C4-2B (cell line): Measurements from ENCODE around the gene S100A5.
A peak's percentile ranks its signal among the peaks of the same experiment; 100 is the strongest.

ENCODE experiments used
- H3K27ac ChIP-seq: fragments of 450-650 bp; 2 replicates; pipeline ENCODE4 v1.5.1; 2017
- CTCF ChIP-seq: fragments of 450-650 bp; conservative IDR thresholded peaks from 2 replicates; pipeline ENCODE4 v1.5.1; 2017; ENCODE audit warnings: mild to moderate bottlenecking
- ZFX ChIP-seq: fragments of 450-650 bp; IDR thresholded peaks from 2 replicates; pipeline ENCODE4 v1.6.1; 2017

S100A5 gene

GRCh38 chr1:153548722-153549688, 8.3 kb upstream of the S100A5 start, which contains the start of gene S100A3:
Gene S100A3 (minus strand): TSS chr1:153549258. CDS start chr1:153548485, 773 bp downstream.
- no peak within 1 kb of the TSS for H3K27ac ChIP-seq
- TF ChIP-seq CTCF (no peak), ZFX (no peak)

- TF ChIP-seq ZFX (no peak), CTCF (no peak)
- H3K27ac ChIP-seq, result no peak overlapping the region
These were observed 7.1 kb upstream of the S100A5 start for GRCh38 chr1:153547560-153548551.

GRCh38 chr1:153546796-153547559, 6.2 kb upstream of the S100A5 start:
- no peak overlapping the region for H3K27ac ChIP-seq

GRCh38 chr1:153546371-153546770, 5.6 kb upstream of the S100A5 start:
- no peak for TF ChIP-seq ZFX
- no peak for TF ChIP-seq CTCF

More at GRCh38 chr1:153546796-153547559, 6.2 kb upstream of the S100A5 start:
- TF ChIP-seq ZFX (no peak), CTCF (no peak)

GRCh38 chr1:153545067-153546055, 4.6 kb upstream of the S100A5 start, which contains the start of gene S100A4:
Gene S100A4 (minus strand): TSS chr1:153545806. CDS start chr1:153544794, 1,012 bp downstream.
- H3K27ac ChIP-seq, result peak within 1 kb of the TSS; percentile 37
- TF ChIP-seq ZFX, result no peak
- TF ChIP-seq CTCF, result no peak

More at GRCh38 chr1:153546371-153546770, 5.6 kb upstream of the S100A5 start:
- H3K27ac ChIP-seq, result no peak overlapping the region
